Panc1 (cell line): ENCODE data around the gene KCNMB2. TPM values are rescaled to one million over a fixed set of nuclear protein-coding genes. Genes with fewer than 3 reads are reported as not detected.

Source experiments
- ATAC-seq: fragments of 200-7000 bp; cut with Tn5 transposase; 2 replicates; pipeline ENCODE4 v1.9.1; 2020; ENCODE audit warnings: mild to moderate bottlenecking, moderate library complexity
- BruUV-seq: library from RNA; stranded (reverse); fragments of 400-500 nt; replicated peaks from 2 replicates; lab custom pipeline; 2021; lab: Mats Ljungman, UMichigan
- CTCF ChIA-PET: fragments of 300-600 bp; sonication (Branson Sonifier 250); formaldehyde crosslinking; loops from one replicate; lab custom pipeline; 2022; ENCODE audit warnings: antibody characterized with exemption; lab: Charles Lee
- POLR2A ChIA-PET: fragments of 300-600 bp; sonication (Branson Sonifier 250); formaldehyde crosslinking; loops from one replicate; lab custom pipeline; 2022; ENCODE audit warnings: antibody characterized with exemption; lab: Charles Lee
- DNase-seq: peaks from one replicate; pipeline ENCODE4 v3.0.0-alpha.2; 2010; ENCODE audit warnings: low read depth, low spot score
- H3K27ac ChIP-seq: 2 replicates; pipeline ENCODE4 v1.5.1; 2011; ENCODE audit warnings: mild to moderate bottlenecking, low read length, inconsistent platforms
- H3K27me3 ChIP-seq: fragments of 200-500 bp; sonication (Bioruptor generic); 2 replicates; pipeline ENCODE4 v1.6.0; 2014; ENCODE audit warnings: low read length, inconsistent platforms; ENCODE audit not compliant: control insufficient read depth, insufficient read depth
- H3K36me3 ChIP-seq: fragments of 200-500 bp; sonication (Bioruptor generic); 2 replicates; pipeline ENCODE4 v1.5.1; 2014; ENCODE audit warnings: inconsistent platforms, mild to moderate bottlenecking, low read length, moderate library complexity; ENCODE audit not compliant: control insufficient read depth, insufficient read depth
- H3K4me1 ChIP-seq: 2 replicates; pipeline ENCODE4 v1.5.1; 2011; ENCODE audit warnings: inconsistent platforms, mild to moderate bottlenecking, low read length, moderate library complexity; ENCODE audit not compliant: control insufficient read depth, insufficient read depth
- H3K4me3 ChIP-seq, 2 experiments: 2 replicates each; pipeline ENCODE4 v1.5.1; 2011 to 2012; ENCODE audit warnings: low read depth in 2 of 2, low read length in 2 of 2, mild to moderate bottlenecking in 2 of 2, inconsistent platforms in 1 of 2, moderate library complexity in 1 of 2
- H3K9me3 ChIP-seq: fragments of 200-500 bp; sonication (Bioruptor generic); 2 replicates; pipeline ENCODE4 v1.5.1; 2014; ENCODE audit warnings: low read depth, mild to moderate bottlenecking, inconsistent platforms, low read length, moderate library complexity; ENCODE audit not compliant: control insufficient read depth, insufficient read depth
- CTCF ChIP-seq: fragments of 450-650 bp; IDR thresholded peaks from 2 replicates; pipeline ENCODE4 v1.5.1; 2017; ENCODE audit warnings: mild to moderate bottlenecking
- POLR2AphosphoS5 ChIP-seq: IDR thresholded peaks from 2 replicates; pipeline ENCODE4 v1.6.1; 2012; ENCODE audit warnings: mild to moderate bottlenecking, low read depth, low read length, moderate library complexity
- REST ChIP-seq, 2 experiments: IDR thresholded peaks; 2 replicates each; pipeline ENCODE4 v1.6.1; 2011 to 2012; ENCODE audit warnings: low read depth in 2 of 2, control low read depth in 1 of 2, low read length in 1 of 2, mild to moderate bottlenecking in 1 of 2, moderate library complexity in 1 of 2; ENCODE audit not compliant: insufficient read depth in 1 of 2
- SIN3A ChIP-seq: IDR thresholded peaks from 2 replicates; pipeline ENCODE4 v1.6.1; 2012; ENCODE audit warnings: low read depth, mild to moderate bottlenecking, low read length, moderate library complexity, borderline replicate concordance; ENCODE audit not compliant: insufficient read depth
- TCF7L2 ChIP-seq: IDR thresholded peaks from 2 replicates; pipeline ENCODE4 v1.6.1; 2011; ENCODE audit warnings: mild to moderate bottlenecking, low read depth, low read length, inconsistent platforms
- in situ Hi-C: cut with HindIII; loops from 2 replicates; pipeline ENCODE4 v1.10.0; 2016; ENCODE audit warnings: low sequenced_read_pairs, low pct_unique_long_range_greater_than_20kb
- intact Hi-C: fragments of 100-400 bp; cut with micrococcal nuclease; formaldehyde crosslinking; loops from one replicate; pipeline ENCODE4 v1.10.0; 2022; ENCODE audit not compliant: unreplicated experiment
- total RNA-seq: library from RNA; stranded (reverse); gene quantifications from one replicate; pipeline ENCODE4 v1.2.1, GENCODE V29; 2021; ENCODE audit not compliant: unreplicated experiment

Gene KCNMB2
- total RNA-seq, 1 experiment from 2014 or later, result not detected

- Histone ChIP-seq H3K36me3 (no peaks in the 10 kb centered on the region), H3K9me3 (no peaks in the 10 kb centered on the region), H3K4me3 (no peak overlapping the region), H3K27me3 (no peaks in the 10 kb centered on the region), H3K4me1 (no peaks in the 10 kb centered on the region), H3K27ac (no peak overlapping the region)
- intact Hi-C loops, result no loop called here
- DNase-seq (no peak), ATAC-seq (no peak)
- ChIA-PET POLR2A (no interaction called here), CTCF (interaction anchor here (0.6 kb wide), 1 partner anchor 488 kb away, joined by 3 read pairs; no protein-coding TSS in a partner anchor)
- in situ Hi-C loops, result no loop called here
- no peak for TF ChIP-seq REST (IDR thresholded peaks at IDR 0.05; ENCODE audit: insufficient read depth in 1 of 2, low read depth in 2 of 2, low read length in 1 of 2)
- BruUV-seq, result no TSS peak
These were observed 47.8 kb downstream of the KCNMB2 start for GRCh38 chr3:178583963-178584575.

GRCh38 chr3:178584722-178585380 lies 48.6 kb downstream of the KCNMB2 start:
- intact Hi-C loops, result no loop called here
- no TSS peak for BruUV-seq
- TF ChIP-seq REST (IDR thresholded peaks at IDR 0.05; ENCODE audit: insufficient read depth in 1 of 2, low read depth in 2 of 2, low read length in 1 of 2) (no peak), TCF7L2 (no peak), CTCF (no peak), SIN3A (no peak), POLR2AphosphoS5 (no peak)
- no peak overlapping the region for H3K4me3 ChIP-seq
- in situ Hi-C loops, result no loop called here
- no peaks in the 10 kb centered on the region for H3K4me1 ChIP-seq
- H3K9me3 ChIP-seq, result no peaks in the 10 kb centered on the region
- ChIA-PET CTCF (interaction anchor here (0.6 kb wide), 1 partner anchor 487 kb away, joined by 3 read pairs; no protein-coding TSS in a partner anchor), POLR2A (no interaction called here)
- no peak for ATAC-seq
- no peaks in the 10 kb centered on the region for H3K36me3 ChIP-seq
- H3K27me3 ChIP-seq, result no peaks in the 10 kb centered on the region
- no peak overlapping the region for H3K27ac ChIP-seq
- no peak for DNase-seq
